A204.1 (cell line): ENCODE measurements around the gene CPA1.
A peak's percentile ranks its signal among the peaks of the same experiment; 100 is the strongest.
"Not testable (repeated sequence)": the region's sequence is repeated elsewhere in the genome, so short reads cannot be mapped to it uniquely, and the experiment has no call there.

Experiments used
- FAIRE-seq: peaks from 2 replicates; lab custom pipeline; 2012; peaks lifted over from hg19 to GRCh38; lab: Jason Lieb, UNC

The CPA1 gene

GRCh38 chr7:130374507-130374906 is 5.8 kb upstream of the CPA1 start:
- no peak for FAIRE-seq

GRCh38 chr7:130376461-130376860 is 3.8 kb upstream of the CPA1 start:
- FAIRE-seq: not testable (repeated sequence)

- FAIRE-seq: no peak
Observed at GRCh38 chr7:130377178-130377577, 3.1 kb upstream of the CPA1 start.

- no peak for FAIRE-seq
Observed at GRCh38 chr7:130379019-130379418, 1.3 kb upstream of the CPA1 start.

- no peak for FAIRE-seq
Observed at GRCh38 chr7:130379532-130379920, 768 bp upstream of the CPA1 start.

GRCh38 chr7:130380861-130381455 is 664 bp downstream of the CPA1 start:
- no peak for FAIRE-seq

GRCh38 chr7:130381468-130382312 is 1.4 kb downstream of the CPA1 start:
- no peak for FAIRE-seq

GRCh38 chr7:130383187-130383980 is 3.1 kb downstream of the CPA1 start:
- no peak for FAIRE-seq

- no peak for FAIRE-seq
Observed at GRCh38 chr7:130384371-130384801, 4.1 kb downstream of the CPA1 start.

GRCh38 chr7:130384841-130385599 is 4.7 kb downstream of the CPA1 start:
- FAIRE-seq: no peak

GRCh38 chr7:130385600-130386066 is 5.3 kb downstream of the CPA1 start:
- no peak for FAIRE-seq

GRCh38 chr7:130386876-130387275 is 6.6 kb downstream of the CPA1 start:
- FAIRE-seq: no peak

- FAIRE-seq: no peak
Observed at GRCh38 chr7:130387306-130387627, 7.0 kb downstream of the CPA1 start.

GRCh38 chr7:130387628-130388403 is 7.5 kb downstream of the CPA1 start:
- no peak for FAIRE-seq

GRCh38 chr7:130388671-130389070 is 8.4 kb downstream of the CPA1 start:
- no peak for FAIRE-seq

- no peak for FAIRE-seq
Observed at GRCh38 chr7:130390486-130390885, 10.2 kb downstream of the CPA1 start.

- FAIRE-seq: no peak
Observed at GRCh38 chr7:130393101-130393561, 12.8 kb downstream of the CPA1 start.

- FAIRE-seq: no peak
Observed at GRCh38 chr7:130393841-130394411, 13.6 kb downstream of the CPA1 start.

GRCh38 chr7:130394421-130395195 is 14.3 kb downstream of the CPA1 start:
- FAIRE-seq: no peak

GRCh38 chr7:130395421-130395820 is 15.1 kb downstream of the CPA1 start:
- FAIRE-seq: peak; percentile 34
